Keratinocyte (primary cell): Measurements from ENCODE around the gene CALML6. TPM values are rescaled to one million over a fixed set of nuclear protein-coding genes. Genes with fewer than 3 reads are reported as not detected.

ENCODE experiments used
- DNase-seq: peaks from one replicate; pipeline ENCODE4 v3.0.0-alpha.2; 2011; ENCODE audit warnings: low read depth, missing footprints, low spot score
- FAIRE-seq: peaks from 2 replicates; lab custom pipeline; 2011; peaks lifted over from hg19 to GRCh38; lab: Jason Lieb, UNC
- H2AFZ ChIP-seq: 2 replicates; pipeline ENCODE4 v1.6.0; 2012; ENCODE audit warnings: low read length, control low read depth, inconsistent platforms; ENCODE audit not compliant: control insufficient read depth
- H3K27ac ChIP-seq: 2 replicates; pipeline ENCODE4 v1.5.1; 2011; ENCODE audit warnings: low read length; ENCODE audit not compliant: control insufficient read depth, insufficient read depth
- H3K27me3 ChIP-seq: 3 replicates; pipeline ENCODE4 v1.6.0; 2011; ENCODE audit warnings: low read length; ENCODE audit not compliant: control insufficient read depth, insufficient read depth; ENCODE audit errors: extremely low read depth
- H3K36me3 ChIP-seq, 2 experiments: 2 replicates in 1 of 2; 3 replicates in 1 of 2; pipeline ENCODE4 v1.5.1; 2011; ENCODE audit warnings: low read length in 2 of 2, mild to moderate bottlenecking in 1 of 2; ENCODE audit not compliant: control insufficient read depth in 2 of 2, insufficient read depth in 2 of 2; ENCODE audit errors: extremely low read depth in 1 of 2
- H3K4me1 ChIP-seq: 3 replicates; pipeline ENCODE4 v1.5.1; 2011; ENCODE audit warnings: low read length; ENCODE audit not compliant: control insufficient read depth, insufficient read depth; ENCODE audit errors: extremely low read depth
- H3K4me2 ChIP-seq: 3 replicates; pipeline ENCODE4 v1.6.0; 2011; ENCODE audit warnings: low read depth, low read length; ENCODE audit not compliant: control insufficient read depth, insufficient read depth; ENCODE audit errors: extremely low read depth
- H3K4me3 ChIP-seq, 3 experiments: fragments of 200-600 bp in 1 of 3; sonication (generic) in 1 of 3; 2 replicates in 2 of 3; 3 replicates in 1 of 3; pipeline ENCODE4 v1.5.1; 2011 to 2016; ENCODE audit warnings: low read length in 3 of 3, mild to moderate bottlenecking in 3 of 3, control low read depth in 2 of 3, inconsistent platforms in 1 of 3, low read depth in 1 of 3, mixed read lengths in 1 of 3, mixed run types in 1 of 3, moderate library complexity in 1 of 3; ENCODE audit not compliant: control insufficient read depth in 2 of 3, insufficient read depth in 2 of 3; ENCODE audit errors: extremely low read depth in 1 of 3
- H3K79me2 ChIP-seq: 2 replicates; pipeline ENCODE4 v1.6.0; 2012; ENCODE audit warnings: low read length; ENCODE audit not compliant: control insufficient read depth, insufficient read depth
- H3K9ac ChIP-seq: 3 replicates; pipeline ENCODE4 v1.6.0; 2011; ENCODE audit warnings: low read length; ENCODE audit not compliant: control insufficient read depth, insufficient read depth; ENCODE audit errors: extremely low read depth
- H3K9me1 ChIP-seq: 3 replicates; pipeline ENCODE4 v1.6.0; 2011; ENCODE audit warnings: low read length; ENCODE audit not compliant: control insufficient read depth, insufficient read depth; ENCODE audit errors: extremely low read depth
- H3K9me3 ChIP-seq: 2 replicates; pipeline ENCODE4 v1.5.1; 2012; ENCODE audit warnings: low read depth, low read length; ENCODE audit not compliant: control insufficient read depth
- H4K20me1 ChIP-seq: 3 replicates; pipeline ENCODE4 v1.6.0; 2011; ENCODE audit warnings: low read length; ENCODE audit not compliant: control insufficient read depth, insufficient read depth; ENCODE audit errors: extremely low read depth
- EZH2 ChIP-seq: IDR thresholded peaks from one replicate; pipeline ENCODE4 v1.6.1; 2012; ENCODE audit warnings: inconsistent platforms, mild to moderate bottlenecking, low read length, moderate library complexity
- dilution Hi-C: fragments of 300-500 bp; cut with MboI; formaldehyde crosslinking; loops from one replicate; pipeline ENCODE4 v1.7.0; 2020; ENCODE audit warnings: low sequenced_read_pairs; ENCODE audit not compliant: extremely low pct_ligation_motif_present
- polyA minus RNA-seq, 3 experiments: library from RNA; depleted of rRNA, polyadenylated mRNA; stranded (reverse); fragments of >200 nt; gene quantifications; 1 replicate in 1 of 3; 2 replicates in 1 of 3; 3 replicates in 1 of 3; pipeline ENCODE4 v1.2.3, GENCODE V29; 2011
- polyA plus RNA-seq, 5 experiments: library from polyadenylated mRNA; depleted of rRNA in 3 of 5; stranded (reverse) in 3 of 5; stranded (forward) in 1 of 5; unstranded in 1 of 5; fragments of >200 nt; gene quantifications; 1 replicate in 1 of 5; 2 replicates in 3 of 5; 3 replicates in 1 of 5; pipeline versions ENCODE4 v1.2.1 to v1.2.3, GENCODE V29; 2011 to 2012; ENCODE audit warnings: missing spikeins in 2 of 5, low read depth in 1 of 5, low replicate concordance in 1 of 5
- TF ChIP-seq, protein P1 (sequence below), 3 experiments: IDR thresholded peaks in 1 of 3; conservative IDR thresholded peaks in 1 of 3; optimal IDR thresholded peaks in 1 of 3; 2 replicates in 2 of 3; 3 replicates in 1 of 3; pipeline versions ENCODE3 to v1.5.1; 2011; ENCODE audit warnings: low read length in 3 of 3, mild to moderate bottlenecking in 3 of 3, moderate library complexity in 2 of 3, control low read depth in 1 of 3, inconsistent platforms in 1 of 3; ENCODE audit not compliant: insufficient read depth in 2 of 3; ENCODE audit errors: extremely low read depth in 1 of 3

Gene CALML6, protein sequence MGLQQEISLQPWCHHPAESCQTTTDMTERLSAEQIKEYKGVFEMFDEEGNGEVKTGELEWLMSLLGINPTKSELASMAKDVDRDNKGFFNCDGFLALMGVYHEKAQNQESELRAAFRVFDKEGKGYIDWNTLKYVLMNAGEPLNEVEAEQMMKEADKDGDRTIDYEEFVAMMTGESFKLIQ
- 0.08 to 0.45 TPM in 2 of 3 replicates, not detected in the other for polyA plus RNA-seq
- polyA plus RNA-seq (2011; ENCODE audit: low read depth) = 0.26 TPM
- polyA plus RNA-seq (2011; cell fraction: cytosol; rRNA removed) = not detected in 2 replicates
- polyA plus RNA-seq (2011; cell fraction: nucleus; rRNA removed) = 2.6 and 3.3 TPM in 2 replicates
- polyA plus RNA-seq (2012; ENCODE audit: low replicate concordance) = 0.11 and 0.71 TPM in 2 replicates
- polyA minus RNA-seq = 0.36 TPM in 1 of 3 replicates, not detected in the others
- not detected for polyA minus RNA-seq (2011; cell fraction: cytosol; rRNA and poly(A)+ RNA removed)
- polyA minus RNA-seq (2011; cell fraction: nucleus; rRNA and poly(A)+ RNA removed) = 0.62 TPM in 1 of 2 replicates, not detected in the other

DNA sequence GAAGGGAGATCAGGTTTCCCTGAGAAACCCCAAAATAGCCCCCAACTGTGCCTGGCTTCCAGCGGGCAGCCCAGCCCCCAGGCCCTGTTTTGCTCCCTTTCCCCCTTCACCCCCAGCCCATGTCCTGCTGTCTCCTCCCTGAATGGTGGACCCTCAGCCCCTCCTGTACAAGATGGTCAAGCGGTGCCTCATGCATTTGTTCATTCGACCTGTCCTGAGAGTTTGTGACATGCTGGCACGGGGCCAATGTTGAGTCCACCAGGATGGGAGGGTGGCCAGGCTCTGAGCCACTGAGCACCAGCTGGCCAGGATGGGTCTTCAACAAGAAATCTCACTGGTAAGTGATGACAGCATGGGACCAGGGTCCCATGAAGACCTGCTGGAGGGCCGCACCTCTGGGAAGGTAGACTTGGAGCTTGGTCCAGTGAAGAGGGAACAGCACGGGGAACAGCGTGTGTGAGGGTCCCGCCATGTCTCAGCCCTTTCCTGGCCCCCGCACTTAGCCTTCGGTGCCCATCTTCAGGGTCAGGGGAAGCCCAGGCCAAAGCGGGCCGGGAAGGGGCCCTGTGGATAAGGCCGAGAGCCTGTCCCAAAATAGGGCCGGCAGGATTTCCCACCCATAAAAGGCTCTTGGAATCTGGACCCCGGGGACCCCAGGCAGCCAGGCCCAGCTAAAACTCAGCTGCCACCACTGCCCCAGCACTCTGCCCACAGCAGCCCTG, at the start of gene CALML6:
TSS of gene CALML6 (plus strand) at position 290 of the 722 bp plus-strand sequence. CDS start at position 311, 21 bp downstream.
- Histone ChIP-seq H3K9ac (no peak within 1 kb of the TSS), H3K36me3 (no peaks in the 10 kb centered on the region), H3K9me1 (no peaks in the 10 kb centered on the region), H3K4me2 (no peak within 1 kb of the TSS), H3K9me3 (no peaks in the 10 kb centered on the region), H2AFZ (no peak within 1 kb of the TSS), H4K20me1 (no peaks in the 10 kb centered on the region), H3K27me3 (peaks cover 6% of the 10 kb centered on the region), H3K4me1 (no peaks in the 10 kb centered on the region), H3K4me3 (no peak within 1 kb of the TSS), H3K27ac (no peak within 1 kb of the TSS), H3K79me2 (no peaks in the 10 kb centered on the region)
- TF ChIP-seq EZH2 = no peak
- dilution Hi-C loops = no loop called here
- DNase-seq = no peak
- no peak for FAIRE-seq

- H3K27me3 ChIP-seq = no peaks in the 10 kb centered on the region
- H2AFZ ChIP-seq = no peak overlapping the region
- FAIRE-seq (no peak), DNase-seq (no peak)
- no peaks in the 10 kb centered on the region for H3K9me3 ChIP-seq
- no peak overlapping the region for H3K9ac ChIP-seq
- H3K4me2 ChIP-seq = no peak overlapping the region
- H4K20me1 ChIP-seq = peaks cover 56% of the 10 kb centered on the region
- peaks cover 5% of the 10 kb centered on the region for H3K4me1 ChIP-seq
- dilution Hi-C loops = no loop called here
- no peaks in the 10 kb centered on the region for H3K9me1 ChIP-seq
- peaks cover 2 to 3% of the 10 kb centered on the region in 2 experiments for H3K36me3 ChIP-seq
- TF ChIP-seq, protein P1, sequence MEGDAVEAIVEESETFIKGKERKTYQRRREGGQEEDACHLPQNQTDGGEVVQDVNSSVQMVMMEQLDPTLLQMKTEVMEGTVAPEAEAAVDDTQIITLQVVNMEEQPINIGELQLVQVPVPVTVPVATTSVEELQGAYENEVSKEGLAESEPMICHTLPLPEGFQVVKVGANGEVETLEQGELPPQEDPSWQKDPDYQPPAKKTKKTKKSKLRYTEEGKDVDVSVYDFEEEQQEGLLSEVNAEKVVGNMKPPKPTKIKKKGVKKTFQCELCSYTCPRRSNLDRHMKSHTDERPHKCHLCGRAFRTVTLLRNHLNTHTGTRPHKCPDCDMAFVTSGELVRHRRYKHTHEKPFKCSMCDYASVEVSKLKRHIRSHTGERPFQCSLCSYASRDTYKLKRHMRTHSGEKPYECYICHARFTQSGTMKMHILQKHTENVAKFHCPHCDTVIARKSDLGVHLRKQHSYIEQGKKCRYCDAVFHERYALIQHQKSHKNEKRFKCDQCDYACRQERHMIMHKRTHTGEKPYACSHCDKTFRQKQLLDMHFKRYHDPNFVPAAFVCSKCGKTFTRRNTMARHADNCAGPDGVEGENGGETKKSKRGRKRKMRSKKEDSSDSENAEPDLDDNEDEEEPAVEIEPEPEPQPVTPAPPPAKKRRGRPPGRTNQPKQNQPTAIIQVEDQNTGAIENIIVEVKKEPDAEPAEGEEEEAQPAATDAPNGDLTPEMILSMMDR (optimal IDR thresholded peaks at IDR 0.05 in 1 of 3, IDR thresholded peaks at IDR 0.05 in 1 of 3, conservative IDR thresholded peaks at IDR 0.05 in 1 of 3; ENCODE audit: extremely low read depth in 1 of 3, insufficient read depth in 2 of 3, low read length in 3 of 3) = no peak
- TF ChIP-seq EZH2 = no peak
- peaks cover 98% of the 10 kb centered on the region for H3K79me2 ChIP-seq
- no peak overlapping the region for H3K4me3 ChIP-seq
- H3K27ac ChIP-seq = no peak overlapping the region
These were observed 47.9 kb upstream of the CALML6 start for GRCh38 chr1:1867164-1867563.
